Lower lobe of right lung (tissue), 2 donors: ENCODE measurements around the gene CAPN15. TPM values are rescaled to one million over a fixed set of nuclear protein-coding genes. Genes with fewer than 3 reads are reported as not detected.

Experiments
- ATAC-seq, 2 donors: fragments of 200-7000 bp; cut with Tn5 transposase; one replicate each; pipeline ENCODE4 v1.9.1; 2020 to 2022; ENCODE audit warnings: mild to moderate bottlenecking in 2 of 2, moderate library complexity in 2 of 2
- DNase-seq: peaks from one replicate; pipeline ENCODE4 v3.0.0-alpha.2; 2020
- H3K27ac ChIP-seq: fragments of 200-600 bp; one replicate; pipeline ENCODE4 v1.8.0; 2022
- H3K27me3 ChIP-seq: fragments of 200-600 bp; one replicate; pipeline ENCODE4 v1.8.0; 2022; ENCODE audit warnings: low read depth
- H3K36me3 ChIP-seq: fragments of 200-600 bp; one replicate; pipeline ENCODE4 v1.8.0; 2022; ENCODE audit warnings: mild to moderate bottlenecking
- H3K4me1 ChIP-seq: fragments of 200-600 bp; one replicate; pipeline ENCODE4 v1.8.0; 2022
- H3K4me3 ChIP-seq: fragments of 200-600 bp; one replicate; pipeline ENCODE4 v1.8.0; 2022; ENCODE audit warnings: mild to moderate bottlenecking
- H3K9me3 ChIP-seq: fragments of 200-600 bp; one replicate; pipeline ENCODE4 v1.8.0; 2022
- CTCF ChIP-seq: fragments of 200-600 bp; IDR thresholded peaks from one replicate; pipeline ENCODE4 v1.8.0; 2022; ENCODE audit warnings: antibody characterized with exemption, mild to moderate bottlenecking
- intact Hi-C: fragments of 100-400 bp; cut with DNase I; formaldehyde crosslinking; loops from one replicate; pipeline ENCODE4 v1.11.0; 2022
- total RNA-seq: library from RNA; stranded (reverse); fragmentation: NEBNext Ultra II Directional; extraction: Animal tissue kit (Norgen Biotek cat#: 25700); gene quantifications from one replicate; pipeline ENCODE4 v1.2.1, GENCODE V29; 2021
- donor health status: DM: no; HTN: yes; CAD: no; lungs with severe emphysema.

Gene CAPN15
- total RNA-seq, 1 donor from 2014 or later: 44.3 TPM

- H3K27me3 ChIP-seq: no peaks in the 10 kb centered on the region
- H3K36me3 ChIP-seq: peaks cover 43% of the 10 kb centered on the region
- H3K27ac ChIP-seq: no peak overlapping the region
- TF ChIP-seq CTCF: no peak
- no peak overlapping the region for H3K4me3 ChIP-seq
- intact Hi-C loops: no loop called here
- DNase-seq: no peak
- no peaks in the 10 kb centered on the region for H3K9me3 ChIP-seq
- H3K4me1 ChIP-seq: peaks cover 14% of the 10 kb centered on the region
- ATAC-seq: no peak
These were observed 6.7 kb upstream of the CAPN15 start for GRCh38 chr16:520847-521246.

GRCh38 chr16:521381-522210 lies 5.9 kb upstream of the CAPN15 start:
- ATAC-seq (no peak), DNase-seq (no peak)
- Histone ChIP-seq H3K4me3 (no peak overlapping the region), H3K27me3 (no peaks in the 10 kb centered on the region), H3K9me3 (no peaks in the 10 kb centered on the region), H3K27ac (no peak overlapping the region), H3K4me1 (peaks cover 21% of the 10 kb centered on the region), H3K36me3 (peaks cover 36% of the 10 kb centered on the region)
- intact Hi-C loops: no loop called here
- TF ChIP-seq CTCF: no peak

GRCh38 chr16:522320-523096 lies 5.0 kb upstream of the CAPN15 start:
- Histone ChIP-seq H3K27ac (no peak overlapping the region), H3K9me3 (no peaks in the 10 kb centered on the region), H3K4me1 (peaks cover 23% of the 10 kb centered on the region), H3K4me3 (no peak overlapping the region), H3K27me3 (no peaks in the 10 kb centered on the region), H3K36me3 (peaks cover 28% of the 10 kb centered on the region)
- TF ChIP-seq CTCF: no peak
- ATAC-seq (no peak), DNase-seq (no peak)
- intact Hi-C loops: no loop called here

GRCh38 chr16:523097-523741 lies 4.3 kb upstream of the CAPN15 start:
- peaks cover 25% of the 10 kb centered on the region for H3K36me3 ChIP-seq
- peaks cover 23% of the 10 kb centered on the region for H3K4me1 ChIP-seq
- DNase-seq: no peak
- no peaks in the 10 kb centered on the region for H3K9me3 ChIP-seq
- intact Hi-C loops: no loop called here
- H3K27ac ChIP-seq: no peak overlapping the region
- ATAC-seq: no peak
- TF ChIP-seq CTCF: no peak
- H3K4me3 ChIP-seq: no peak overlapping the region
- no peaks in the 10 kb centered on the region for H3K27me3 ChIP-seq

- no peak overlapping the region for H3K4me3 ChIP-seq
- ATAC-seq: no peak
- DNase-seq: no peak
- H3K9me3 ChIP-seq: no peaks in the 10 kb centered on the region
- H3K4me1 ChIP-seq: peaks cover 35% of the 10 kb centered on the region
- H3K27me3 ChIP-seq: no peaks in the 10 kb centered on the region
- intact Hi-C loops: no loop called here
- H3K36me3 ChIP-seq: peaks cover 16% of the 10 kb centered on the region
- no peak for TF ChIP-seq CTCF
- H3K27ac ChIP-seq: no peak overlapping the region
These were observed 3.1 kb upstream of the CAPN15 start for GRCh38 chr16:524274-525040.
